ENCODE data around the gene IDH3G. TPM values are rescaled to one million over a fixed set of nuclear protein-coding genes. Genes with fewer than 3 reads are reported as not detected.

The IDH3G gene
- total RNA-seq, 1 donor from 2014 or later, result 41.9 TPM

GRCh38 chrX:153784325-153784967 lies 9.7 kb downstream of the IDH3G start:
- DNase-seq (ENCODE audit: low read depth) (no peak), FAIRE-seq (no peak)
- Histone ChIP-seq H3K4me3 (ENCODE audit: insufficient read depth, low read depth, low read length) (no peak overlapping the region), H3K4me1 (ENCODE audit: insufficient read depth, low read length) (no peaks in the 10 kb centered on the region), H3K27ac (ENCODE audit: low read depth, low read length) (no peak overlapping the region), H3K9me3 (ENCODE audit: insufficient read depth, low read depth, low read length) (no peaks in the 10 kb centered on the region), H3K4me2 (ENCODE audit: low read length) (no peak overlapping the region), H4K20me1 (ENCODE audit: insufficient read depth, low read length) (no peaks in the 10 kb centered on the region), H3K36me3 (ENCODE audit: insufficient read depth, low read length) (no peaks in the 10 kb centered on the region), H3K27me3 (ENCODE audit: insufficient read depth, low read length) (no peaks in the 10 kb centered on the region), H3K9ac (ENCODE audit: low read length) (no peak overlapping the region), H2AFZ (ENCODE audit: low read depth, low read length) (no peak overlapping the region), H3K79me2 (ENCODE audit: insufficient read depth, low read length) (no peaks in the 10 kb centered on the region)
- Mint-ChIP-seq H3K27me3 (ENCODE audit: low read depth, unreplicated experiment) (no peaks in the 10 kb centered on the region), H3K27ac (ENCODE audit: unreplicated experiment) (peak overlapping the region; percentile 58), H3K4me3 (ENCODE audit: unreplicated experiment) (no peak overlapping the region), H3K4me1 (ENCODE audit: low read depth, unreplicated experiment) (no peaks in the 10 kb centered on the region), H3K9me3 (ENCODE audit: unreplicated experiment) (no peaks in the 10 kb centered on the region), H3K36me3 (ENCODE audit: low read depth, unreplicated experiment) (no peaks in the 10 kb centered on the region)
- no peak for TF ChIP-seq EZH2 (IDR thresholded peaks at IDR 0.05; ENCODE audit: insufficient read depth, low read length)
- no peak for TF ChIP-seq CTCF (IDR thresholded peaks at IDR 0.05; ENCODE audit: insufficient read depth, low read depth, low read length)

- Histone ChIP-seq H3K36me3 (ENCODE audit: insufficient read depth, low read length) (no peaks in the 10 kb centered on the region), H3K4me2 (ENCODE audit: low read length) (no peak overlapping the region), H3K4me3 (ENCODE audit: insufficient read depth, low read depth, low read length) (no peak overlapping the region), H4K20me1 (ENCODE audit: insufficient read depth, low read length) (no peaks in the 10 kb centered on the region), H2AFZ (ENCODE audit: low read depth, low read length) (no peak overlapping the region), H3K4me1 (ENCODE audit: insufficient read depth, low read length) (no peaks in the 10 kb centered on the region), H3K27me3 (ENCODE audit: insufficient read depth, low read length) (no peaks in the 10 kb centered on the region), H3K9ac (ENCODE audit: low read length) (no peak overlapping the region), H3K27ac (ENCODE audit: low read depth, low read length) (no peak overlapping the region), H3K79me2 (ENCODE audit: insufficient read depth, low read length) (no peaks in the 10 kb centered on the region), H3K9me3 (ENCODE audit: insufficient read depth, low read depth, low read length) (no peaks in the 10 kb centered on the region)
- TF ChIP-seq CTCF (IDR thresholded peaks at IDR 0.05; ENCODE audit: insufficient read depth, low read depth, low read length) (no peak), EZH2 (IDR thresholded peaks at IDR 0.05; ENCODE audit: insufficient read depth, low read length) (no peak)
- H3K4me1 Mint-ChIP-seq (ENCODE audit: low read depth, unreplicated experiment), result no peaks in the 10 kb centered on the region
- no peaks in the 10 kb centered on the region for H3K36me3 Mint-ChIP-seq (ENCODE audit: low read depth, unreplicated experiment)
- no peaks in the 10 kb centered on the region for H3K27me3 Mint-ChIP-seq (ENCODE audit: low read depth, unreplicated experiment)
- H3K4me3 Mint-ChIP-seq (ENCODE audit: unreplicated experiment), result no peak overlapping the region
- no peak for DNase-seq (ENCODE audit: low read depth)
- H3K9me3 Mint-ChIP-seq (ENCODE audit: unreplicated experiment), result no peaks in the 10 kb centered on the region
- no peak overlapping the region for H3K27ac Mint-ChIP-seq (ENCODE audit: unreplicated experiment)
- no peak for FAIRE-seq
Measured at GRCh38 chrX:153783378-153784013, 10.7 kb downstream of the IDH3G start.

GRCh38 chrX:153782871-153783270 lies 11.3 kb downstream of the IDH3G start:
- no peak overlapping the region for H3K9ac ChIP-seq (ENCODE audit: low read length)
- no peaks in the 10 kb centered on the region for H3K4me1 Mint-ChIP-seq (ENCODE audit: low read depth, unreplicated experiment)
- no peak overlapping the region for H3K27ac ChIP-seq (ENCODE audit: low read depth, low read length)
- FAIRE-seq (no peak), DNase-seq (ENCODE audit: low read depth) (no peak)
- H3K36me3 ChIP-seq (ENCODE audit: insufficient read depth, low read length), result no peaks in the 10 kb centered on the region
- H3K27me3 ChIP-seq (ENCODE audit: insufficient read depth, low read length), result no peaks in the 10 kb centered on the region
- TF ChIP-seq CTCF (IDR thresholded peaks at IDR 0.05; ENCODE audit: insufficient read depth, low read depth, low read length) (no peak), EZH2 (IDR thresholded peaks at IDR 0.05; ENCODE audit: insufficient read depth, low read length) (no peak)
- no peaks in the 10 kb centered on the region for H3K79me2 ChIP-seq (ENCODE audit: insufficient read depth, low read length)
- H3K27me3 Mint-ChIP-seq (ENCODE audit: low read depth, unreplicated experiment), result no peaks in the 10 kb centered on the region
- no peaks in the 10 kb centered on the region for H3K9me3 Mint-ChIP-seq (ENCODE audit: unreplicated experiment)
- H3K4me3 ChIP-seq (ENCODE audit: insufficient read depth, low read depth, low read length), result no peak overlapping the region
- no peak overlapping the region for H3K4me2 ChIP-seq (ENCODE audit: low read length)
- H3K9me3 ChIP-seq (ENCODE audit: insufficient read depth, low read depth, low read length), result no peaks in the 10 kb centered on the region
- H3K27ac Mint-ChIP-seq (ENCODE audit: unreplicated experiment), result no peak overlapping the region
- no peak overlapping the region for H2AFZ ChIP-seq (ENCODE audit: low read depth, low read length)
- no peaks in the 10 kb centered on the region for H3K4me1 ChIP-seq (ENCODE audit: insufficient read depth, low read length)
- no peaks in the 10 kb centered on the region for H3K36me3 Mint-ChIP-seq (ENCODE audit: low read depth, unreplicated experiment)
- no peak overlapping the region for H3K4me3 Mint-ChIP-seq (ENCODE audit: unreplicated experiment)
- H4K20me1 ChIP-seq (ENCODE audit: insufficient read depth, low read length), result no peaks in the 10 kb centered on the region

Measured in astrocyte (in vitro differentiated cells and primary cell).